SU-DHL-6 (cell line): ENCODE measurements around the gene TRAPPC2.
"Not testable (repeated sequence)": the region's sequence is repeated elsewhere in the genome, so short reads cannot be mapped to it uniquely, and the experiment has no call there.

Experiments
- H2AFZ ChIP-seq: fragments of 200-600 bp; sonication (generic); 2 replicates; pipeline ENCODE4 v1.6.1; 2014; ENCODE audit warnings: low read depth, mild to moderate bottlenecking, moderate library complexity, mixed read lengths, antibody characterized with exemption, low read length; ENCODE audit not compliant: severe bottlenecking
- H3F3A ChIP-seq: fragments of 200-600 bp; shearing (Covaris generic); 2 replicates; pipeline ENCODE4 v1.6.0; 2016; ENCODE audit warnings: antibody characterized with exemption, mild to moderate bottlenecking; ENCODE audit not compliant: insufficient read depth
- H3K27ac ChIP-seq: fragments of 200-600 bp; sonication (generic); 2 replicates; pipeline ENCODE4 v1.5.1; 2016; ENCODE audit warnings: low read depth, mild to moderate bottlenecking, low read length, moderate library complexity, mixed read lengths
- H3K27me3 ChIP-seq: fragments of 200-600 bp; sonication (generic), shearing (Covaris generic); 2 replicates; pipeline ENCODE4 v1.6.0; 2014; ENCODE audit warnings: mild to moderate bottlenecking, low read length
- H3K36me3 ChIP-seq: fragments of 200-600 bp; sonication (generic); 2 replicates; pipeline ENCODE4 v1.6.1; 2014; ENCODE audit warnings: mild to moderate bottlenecking, low read length, mixed read lengths
- H3K4me2 ChIP-seq: fragments of 300-600, 200-600 bp; shearing (Covaris generic), sonication (generic); 2 replicates; pipeline ENCODE4 v1.6.0; 2014; ENCODE audit warnings: low read length, low read depth, mild to moderate bottlenecking; ENCODE audit not compliant: poor library complexity, severe bottlenecking
- H3K4me3 ChIP-seq: fragments of 200-600 bp; sonication (generic); 2 replicates; pipeline ENCODE4 v1.5.1; 2014; ENCODE audit warnings: antibody characterized with exemption, low read length, mild to moderate bottlenecking, mixed read lengths; ENCODE audit not compliant: insufficient read depth, poor library complexity, severe bottlenecking
- H3K79me2 ChIP-seq: fragments of 200-600 bp; sonication (generic); 2 replicates; pipeline ENCODE4 v1.6.1; 2014; ENCODE audit warnings: mild to moderate bottlenecking, low read length, moderate library complexity; ENCODE audit not compliant: insufficient read depth
- H3K9ac ChIP-seq: fragments of 200-600 bp; sonication (generic); 2 replicates; pipeline ENCODE4 v1.7.0; 2014; ENCODE audit warnings: mild to moderate bottlenecking, low read length
- H3K9me2 ChIP-seq: fragments of 200-600 bp; sonication (generic); replicated peaks from 2 replicates; pipeline ENCODE4 v1.6.1; 2014; ENCODE audit warnings: low read length; ENCODE audit not compliant: insufficient read depth
- H3K9me3 ChIP-seq: fragments of 200-600 bp; sonication (generic); 2 replicates; pipeline ENCODE4 v1.6.1; 2014; ENCODE audit warnings: low read length, mixed read lengths; ENCODE audit not compliant: insufficient read depth
- H4K20me1 ChIP-seq: fragments of 200-600 bp; sonication (generic); 2 replicates; pipeline ENCODE4 v1.6.1; 2014; ENCODE audit warnings: low read depth, mild to moderate bottlenecking, antibody characterized with exemption, low read length, moderate library complexity, mixed read lengths
- CTCF ChIP-seq: fragments of 200-600 bp; sonication (generic); IDR thresholded peaks from one replicate; pipeline ENCODE4 v1.5.1; 2017; ENCODE audit warnings: antibody characterized with exemption, mild to moderate bottlenecking, low read length, moderate library complexity; ENCODE audit not compliant: insufficient read depth, poor library complexity, severe bottlenecking
- EZH2phosphoT487 ChIP-seq: fragments of 200-600 bp; sonication (generic), shearing (Covaris generic); conservative IDR thresholded peaks from 2 replicates; pipeline ENCODE4 v1.6.1; 2018; ENCODE audit warnings: mild to moderate bottlenecking, antibody characterized with exemption, low read length, moderate library complexity, mixed read lengths

Gene TRAPPC2

GRCh38 chrX:13733506-13733905, 914 bp downstream of the TRAPPC2 start:
- H2AFZ ChIP-seq, result no peak overlapping the region
- H3K9me2 ChIP-seq, result no peaks in the 10 kb centered on the region
- H3K4me3 ChIP-seq, result peak overlapping the region; percentile 78
- H4K20me1 ChIP-seq, result no peaks in the 10 kb centered on the region
- H3K27ac ChIP-seq, result peak overlapping the region; percentile 95
- peaks cover 60% of the 10 kb centered on the region for H3K79me2 ChIP-seq
- H3K9me3 ChIP-seq, result no peaks in the 10 kb centered on the region
- peaks cover 21% of the 10 kb centered on the region; the same call in 1 of the 2 replicates for H3F3A ChIP-seq
- peak overlapping the region; percentile 88 for H3K4me2 ChIP-seq
- H3K9ac ChIP-seq, result peak overlapping the region; percentile 80
- H3K36me3 ChIP-seq, result peaks cover 10% of the 10 kb centered on the region; the same call in 1 of the 2 replicates
- TF ChIP-seq CTCF, result no peak
- no peak for TF ChIP-seq EZH2phosphoT487
- no peaks in the 10 kb centered on the region for H3K27me3 ChIP-seq

- H3K79me2 ChIP-seq, result peaks cover 63% of the 10 kb centered on the region
- peak overlapping the region; percentile 78 for H3K4me3 ChIP-seq
Measured at GRCh38 chrX:13732246-13733067, 2.0 kb downstream of the TRAPPC2 start.

GRCh38 chrX:13730523-13730922, 3.9 kb downstream of the TRAPPC2 start:
- H3K27me3 ChIP-seq, H4K20me1 ChIP-seq, H3K4me2 ChIP-seq, H3K9me2 ChIP-seq, H2AFZ ChIP-seq, H3K9ac ChIP-seq, H3K4me3 ChIP-seq, H3K27ac ChIP-seq, H3K9me3 ChIP-seq, H3K36me3 ChIP-seq: not testable (repeated sequence)
- Histone ChIP-seq H3F3A (peaks cover 20% of the 10 kb centered on the region; the same call in 1 of the 2 replicates), H3K79me2 (peaks cover 53% of the 10 kb centered on the region)

More at GRCh38 chrX:13732246-13733067, 2.0 kb downstream of the TRAPPC2 start:
- Histone ChIP-seq H3K27me3 (no peaks in the 10 kb centered on the region), H4K20me1 (no peaks in the 10 kb centered on the region), H3K9me2 (no peaks in the 10 kb centered on the region), H3K9ac (peak overlapping the region; percentile 80), H2AFZ (no peak overlapping the region), H3K4me2 (peak overlapping the region; percentile 88), H3K27ac (peak overlapping the region; percentile 95), H3K36me3 (peaks cover 6% of the 10 kb centered on the region; the same call in 1 of the 2 replicates), H3F3A (peaks cover 21% of the 10 kb centered on the region; the same call in 1 of the 2 replicates), H3K9me3 (no peaks in the 10 kb centered on the region)
- TF ChIP-seq CTCF (no peak), EZH2phosphoT487 (no peak)

DNA sequence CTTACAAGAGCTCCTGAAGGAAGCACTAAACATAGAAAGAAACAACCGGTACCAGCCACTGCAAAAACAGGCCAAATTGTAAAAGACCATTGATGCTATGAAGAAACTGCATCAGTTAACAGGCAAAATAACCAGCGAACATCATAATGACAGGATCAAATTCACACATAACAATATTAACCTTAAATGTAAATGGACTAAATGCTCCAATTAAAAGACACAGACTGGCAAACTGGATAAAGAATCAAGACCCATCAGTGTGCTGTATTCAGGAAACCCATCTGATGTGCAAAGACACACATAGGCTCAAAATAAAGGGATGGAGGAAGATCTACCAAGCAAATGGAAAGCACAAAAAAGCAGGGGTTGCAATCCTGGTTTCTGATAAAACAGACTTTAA, 7.8 kb downstream of the TRAPPC2 start:
- H3K27me3 ChIP-seq, H3F3A ChIP-seq, H2AFZ ChIP-seq, H3K4me3 ChIP-seq, H3K27ac ChIP-seq, H3K9ac ChIP-seq, H3K4me2 ChIP-seq, H3K9me3 ChIP-seq, H3K36me3 ChIP-seq, H4K20me1 ChIP-seq, H3K9me2 ChIP-seq: not testable (repeated sequence)
- peaks cover 52% of the 10 kb centered on the region for H3K79me2 ChIP-seq

- not testable (repeated sequence) for H3K36me3 ChIP-seq, H3K27me3 ChIP-seq, H2AFZ ChIP-seq, H3K9me2 ChIP-seq, H3K9ac ChIP-seq, H3K27ac ChIP-seq, H4K20me1 ChIP-seq, H3K4me2 ChIP-seq, H3K9me3 ChIP-seq, H3K4me3 ChIP-seq, H3F3A ChIP-seq
- peaks cover 60% of the 10 kb centered on the region for H3K79me2 ChIP-seq
Measured at GRCh38 chrX:13724878-13725277, 9.5 kb downstream of the TRAPPC2 start.
